Tibial nerve (tissue), 4 donors: Measurements from ENCODE around the gene NR2C1. TPM values are rescaled to one million over a fixed set of nuclear protein-coding genes. Genes with fewer than 3 reads are reported as not detected.

Experiments used
- DNase-seq, 2 donors: peaks; one replicate each; pipeline ENCODE4 v3.0.0-alpha.2; 2019; ENCODE audit warnings: low spot score in 2 of 2
- H3K27ac ChIP-seq, 4 donors: fragments of 200-600 bp; sonication (generic) in 3 of 4; one replicate each; pipeline ENCODE4 v1.5.1; 2017 to 2019; ENCODE audit warnings: mild to moderate bottlenecking in 1 of 4
- H3K27me3 ChIP-seq, 2 donors: fragments of 200-600 bp; sonication (generic) in 1 of 2; one replicate each; pipeline versions ENCODE4 v1.5.1 to v1.6.0; 2017 to 2019
- H3K36me3 ChIP-seq, 3 donors: fragments of 200-600 bp; sonication (generic); one replicate each; pipeline ENCODE4 v1.5.1; 2018 to 2019
- H3K4me1 ChIP-seq, 4 donors: fragments of 200-600 bp; sonication (generic) in 3 of 4; one replicate each; pipeline ENCODE4 v1.5.1; 2017 to 2019
- H3K4me3 ChIP-seq, 4 donors: fragments of 200-600 bp; sonication (generic) in 3 of 4; one replicate each; pipeline ENCODE4 v1.5.1; 2017 to 2019; ENCODE audit warnings: mild to moderate bottlenecking in 1 of 4, moderate library complexity in 1 of 4
- H3K9me3 ChIP-seq, 4 donors: fragments of 200-600 bp; sonication (generic) in 3 of 4; one replicate each; pipeline ENCODE4 v1.5.1; 2017 to 2019
- EP300 ChIP-seq, 2 donors: sonication (generic); formaldehyde crosslinking; IDR thresholded peaks; one replicate each; pipeline ENCODE4 v1.6.1; 2017; ENCODE audit warnings: antibody characterized with exemption in 2 of 2, mild to moderate bottlenecking in 1 of 2
- POLR2A ChIP-seq, 2 donors: fragments of 450-650 bp; IDR thresholded peaks; one replicate each; pipeline ENCODE4 v1.6.1; 2017; ENCODE audit warnings: antibody characterized with exemption in 2 of 2, mild to moderate bottlenecking in 2 of 2, moderate library complexity in 2 of 2
- WGBS, 2 donors: methylation state at CpG; one replicate each; pipeline ENCODE4 v1.1.5; 2018; 5-methylcytosine and 5-hydroxymethylcytosine counted together
- total RNA-seq, 4 donors: library from RNA; depleted of rRNA; stranded (reverse); fragments of >200 nt; gene quantifications; one replicate each; pipeline ENCODE4 v1.1.0, GENCODE V29; 2016
- TF ChIP-seq, protein P1 (sequence below), 5 experiments: fragments of 200-600 bp in 3 of 5; fragments of 450-650 bp in 2 of 5; sonication (generic) in 3 of 5; IDR thresholded peaks; one replicate each; pipeline ENCODE4 v1.5.1; 2016 to 2019; ENCODE audit warnings: antibody characterized with exemption in 5 of 5, mild to moderate bottlenecking in 3 of 5, moderate library complexity in 2 of 5

Gene NR2C1
- total RNA-seq, 4 donors from 2014 or later, result 64.5 to 93.5 (median 75.2) TPM

DNA sequence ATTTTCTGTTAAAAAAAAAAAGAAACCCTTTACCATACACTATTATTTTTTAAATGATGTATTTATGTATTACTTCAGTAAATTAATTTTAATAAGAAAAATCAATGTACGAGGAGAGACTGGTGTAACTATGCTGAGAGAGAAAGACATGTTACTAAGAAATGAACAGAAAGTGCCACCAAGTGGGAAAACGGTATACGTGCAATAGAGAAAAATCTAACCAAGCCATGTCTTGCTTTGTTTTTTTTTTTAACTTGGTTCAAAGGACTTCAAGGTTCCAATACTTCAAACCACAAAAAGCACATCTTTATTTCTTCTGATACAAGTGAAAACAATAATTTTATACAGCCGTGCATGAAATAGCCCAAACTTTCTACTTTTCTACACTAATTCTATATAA is 92.8 kb downstream of the NR2C1 start:
- TF ChIP-seq, protein P1, sequence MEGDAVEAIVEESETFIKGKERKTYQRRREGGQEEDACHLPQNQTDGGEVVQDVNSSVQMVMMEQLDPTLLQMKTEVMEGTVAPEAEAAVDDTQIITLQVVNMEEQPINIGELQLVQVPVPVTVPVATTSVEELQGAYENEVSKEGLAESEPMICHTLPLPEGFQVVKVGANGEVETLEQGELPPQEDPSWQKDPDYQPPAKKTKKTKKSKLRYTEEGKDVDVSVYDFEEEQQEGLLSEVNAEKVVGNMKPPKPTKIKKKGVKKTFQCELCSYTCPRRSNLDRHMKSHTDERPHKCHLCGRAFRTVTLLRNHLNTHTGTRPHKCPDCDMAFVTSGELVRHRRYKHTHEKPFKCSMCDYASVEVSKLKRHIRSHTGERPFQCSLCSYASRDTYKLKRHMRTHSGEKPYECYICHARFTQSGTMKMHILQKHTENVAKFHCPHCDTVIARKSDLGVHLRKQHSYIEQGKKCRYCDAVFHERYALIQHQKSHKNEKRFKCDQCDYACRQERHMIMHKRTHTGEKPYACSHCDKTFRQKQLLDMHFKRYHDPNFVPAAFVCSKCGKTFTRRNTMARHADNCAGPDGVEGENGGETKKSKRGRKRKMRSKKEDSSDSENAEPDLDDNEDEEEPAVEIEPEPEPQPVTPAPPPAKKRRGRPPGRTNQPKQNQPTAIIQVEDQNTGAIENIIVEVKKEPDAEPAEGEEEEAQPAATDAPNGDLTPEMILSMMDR (IDR thresholded peaks at IDR 0.05), result peak in 3 of 5 experiments; percentile 13 to 30 (median 18)
- TF ChIP-seq EP300 (IDR thresholded peaks at IDR 0.05) (no peak), POLR2A (IDR thresholded peaks at IDR 0.05) (no peak)
- 45 to 50% methylated on average over 4 of the region's 4 CpGs for WGBS, 2 donors
- Histone ChIP-seq H3K4me1 (no peaks in the 10 kb centered on the region), H3K4me3 (no peak overlapping the region), H3K36me3 (peaks cover 0 to 6% (median 0%) of the 10 kb centered on the region in 3 donors), H3K27ac (no peak overlapping the region), H3K9me3 (no peaks in the 10 kb centered on the region), H3K27me3 (no peaks in the 10 kb centered on the region)
- DNase-seq, result no peak

DNA sequence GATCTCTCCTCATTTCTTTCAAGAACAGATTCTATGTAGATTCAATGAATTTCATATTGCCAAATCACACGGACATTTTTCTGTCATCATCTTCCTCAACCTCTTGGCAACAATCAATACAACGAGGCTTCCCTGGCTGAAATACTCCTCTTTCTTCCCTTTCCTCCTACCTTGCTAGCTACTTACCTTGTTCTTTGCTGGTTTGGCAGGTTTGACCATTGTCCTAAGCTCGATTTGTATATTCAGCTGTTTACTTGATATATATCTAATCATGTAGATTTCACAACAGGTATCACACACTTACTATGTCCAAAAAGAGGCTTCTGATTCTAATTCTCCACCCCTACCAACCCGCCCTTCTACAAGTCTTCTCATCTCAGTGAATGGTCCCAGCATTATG is 93.5 kb downstream of the NR2C1 start:
- H3K27ac ChIP-seq, result no peak overlapping the region
- no peaks in the 10 kb centered on the region for H3K27me3 ChIP-seq
- no peak overlapping the region for H3K4me3 ChIP-seq
- WGBS, 2 donors, result 95 to 96% methylated on average over 4 of the region's 4 CpGs
- H3K4me1 ChIP-seq, result no peaks in the 10 kb centered on the region
- DNase-seq, result no peak
- peaks cover 0 to 6% (median 0%) of the 10 kb centered on the region in 3 donors for H3K36me3 ChIP-seq
- TF ChIP-seq EP300 (IDR thresholded peaks at IDR 0.05) (no peak), POLR2A (IDR thresholded peaks at IDR 0.05) (no peak)
- TF ChIP-seq, protein P1 (IDR thresholded peaks at IDR 0.05), result no peak
- H3K9me3 ChIP-seq, result no peaks in the 10 kb centered on the region

DNA sequence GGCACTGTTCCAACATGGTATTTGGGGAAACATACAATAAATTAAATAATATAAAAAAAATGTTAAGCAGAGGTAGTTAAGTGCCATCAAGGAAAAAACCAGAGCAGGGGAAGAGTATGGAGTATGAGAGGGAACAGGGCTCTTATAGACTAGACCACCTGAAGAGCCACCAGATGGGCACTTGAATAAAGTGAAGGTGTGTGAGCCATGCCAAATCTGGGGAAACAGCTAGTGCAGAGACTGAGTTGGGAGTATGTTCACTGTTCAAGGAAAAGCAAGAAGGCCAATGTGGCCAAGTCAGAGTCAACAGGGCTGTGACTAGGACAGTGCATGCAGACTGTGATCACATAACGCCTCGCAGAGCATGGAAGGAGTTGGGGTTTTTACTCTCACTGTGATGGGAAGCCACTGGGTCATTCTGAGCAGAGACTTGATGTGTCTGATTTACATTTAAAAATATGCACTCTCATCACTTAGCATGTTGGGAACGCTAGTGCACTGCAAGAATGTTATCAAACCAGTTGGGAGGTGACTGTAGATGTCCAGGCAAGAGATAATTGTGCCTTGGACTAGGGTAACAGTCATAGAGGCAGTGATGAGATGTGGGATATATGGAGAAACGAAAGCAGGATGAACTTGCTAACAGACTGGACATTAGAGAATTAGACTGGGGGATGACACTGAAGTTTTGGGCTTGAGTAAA is 95.5 kb downstream of the NR2C1 start:
- TF ChIP-seq, protein P1 (IDR thresholded peaks at IDR 0.05), result no peak
- TF ChIP-seq POLR2A (IDR thresholded peaks at IDR 0.05) (no peak), EP300 (IDR thresholded peaks at IDR 0.05) (no peak)
- H3K4me1 ChIP-seq, result no peaks in the 10 kb centered on the region
- H3K27me3 ChIP-seq, result no peaks in the 10 kb centered on the region
- WGBS, 2 donors, result 84 to 85% methylated on average over 4 of the region's 4 CpGs
- H3K4me3 ChIP-seq, result no peak overlapping the region
- no peaks in the 10 kb centered on the region for H3K36me3 ChIP-seq
- no peak overlapping the region for H3K27ac ChIP-seq
- no peak for DNase-seq
- no peaks in the 10 kb centered on the region for H3K9me3 ChIP-seq

DNA sequence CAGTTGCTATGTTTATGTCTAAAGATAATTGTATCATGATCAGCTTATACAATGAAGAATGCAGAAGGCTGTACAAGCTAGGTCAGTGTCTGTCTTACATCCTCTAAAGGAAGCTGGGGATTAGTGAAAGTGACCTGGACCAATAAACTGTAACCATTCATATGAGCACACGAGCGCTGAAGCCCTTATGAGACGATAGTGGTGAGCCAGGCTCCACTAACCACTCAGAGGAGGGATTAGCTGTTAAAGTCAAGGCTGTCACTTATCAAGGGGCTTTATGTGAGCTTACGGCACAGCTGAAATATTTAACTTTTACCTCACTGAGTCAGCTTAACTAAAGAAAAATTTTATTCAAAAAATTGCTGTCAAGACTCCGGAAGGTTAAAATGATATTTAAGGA is 100.2 kb downstream of the NR2C1 start:
- WGBS, 2 donors, result 74 to 79% methylated on average over 5 of the region's 5 CpGs
- Histone ChIP-seq H3K27me3 (no peaks in the 10 kb centered on the region), H3K9me3 (no peaks in the 10 kb centered on the region), H3K4me1 (no peaks in the 10 kb centered on the region), H3K27ac (no peak overlapping the region), H3K36me3 (peaks cover 0 to 30% (median 0%) of the 10 kb centered on the region in 3 donors), H3K4me3 (no peak overlapping the region)
- TF ChIP-seq EP300 (IDR thresholded peaks at IDR 0.05), result no peak
- TF ChIP-seq POLR2A (IDR thresholded peaks at IDR 0.05), result no peak
- TF ChIP-seq, protein P1 (IDR thresholded peaks at IDR 0.05), result no peak
- DNase-seq, result no peak

DNA sequence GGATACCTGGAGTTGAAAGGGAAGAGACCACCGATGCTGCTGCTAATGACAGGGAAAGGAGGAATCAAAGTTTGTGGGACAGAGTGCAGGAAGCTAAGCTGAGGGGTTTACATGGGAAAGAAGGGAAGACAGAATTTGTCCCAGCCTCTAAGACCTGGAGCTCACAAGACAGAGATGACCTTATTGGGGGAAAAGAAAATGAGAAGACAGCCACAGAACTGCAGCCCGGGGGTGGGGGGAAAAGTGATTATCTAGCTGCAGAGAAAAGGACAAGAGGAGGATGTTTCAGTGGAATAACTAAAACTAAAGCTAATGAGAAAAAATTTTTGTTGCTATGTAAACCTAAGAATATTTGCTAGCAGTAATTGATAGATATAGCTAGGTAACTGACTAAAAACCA is 100.6 kb downstream of the NR2C1 start:
- Histone ChIP-seq H3K9me3 (no peaks in the 10 kb centered on the region), H3K27ac (no peak overlapping the region), H3K36me3 (peaks cover 0 to 30% (median 0%) of the 10 kb centered on the region in 3 donors), H3K4me1 (no peaks in the 10 kb centered on the region), H3K4me3 (no peak overlapping the region), H3K27me3 (no peaks in the 10 kb centered on the region)
- no peak for DNase-seq
- TF ChIP-seq, protein P1 (IDR thresholded peaks at IDR 0.05), result no peak
- WGBS, 2 donors, result 75 to 76% methylated on average over 2 of the region's 2 CpGs
